Measurements from ENCODE around the gene GSTCD.

GRCh38 chr4:105710678-105711077, 2.1 kb downstream of the GSTCD start:
- TF ChIP-seq CTCF (IDR thresholded peaks at IDR 0.05; ENCODE audit: poor library complexity) (no peak), EZH2phosphoT487 (IDR thresholded peaks at IDR 0.05; ENCODE audit: low read depth, severe bottlenecking, unreplicated experiment) (no peak), EZH2 (IDR thresholded peaks at IDR 0.05; ENCODE audit: borderline replicate concordance) (no peak)

Measured in hepatocyte (in vitro differentiated cells).